NCI-H748 (cell line): Measurements from ENCODE around the gene DSTYK.
"Not testable (repeated sequence)": the region's sequence is repeated elsewhere in the genome, so short reads cannot be mapped to it uniquely, and the experiment has no call there.

ENCODE experiments used
- DNase-seq: peaks from one replicate; lab custom pipeline; 2025; ENCODE audit not compliant: unreplicated experiment; lab: John Stamatoyannopoulos, UW

DSTYK gene

GRCh38 chr1:205179842-205180241 is 31.7 kb downstream of the DSTYK start:
- no peak for DNase-seq

- no peak for DNase-seq
These were observed 38.7 kb downstream of the DSTYK start for GRCh38 chr1:205172729-205173366.

GRCh38 chr1:205171369-205171768 is 40.1 kb downstream of the DSTYK start:
- DNase-seq = no peak

- no peak for DNase-seq
These were observed 40.8 kb downstream of the DSTYK start for GRCh38 chr1:205170532-205171269.

GRCh38 chr1:205169248-205169647 is 42.3 kb downstream of the DSTYK start:
- DNase-seq = no peak

GRCh38 chr1:205168291-205168690 is 43.2 kb downstream of the DSTYK start:
- DNase-seq = no peak

- DNase-seq = no peak
These were observed 49.2 kb downstream of the DSTYK start for GRCh38 chr1:205162301-205162700.

- DNase-seq = no peak
These were observed 50.4 kb downstream of the DSTYK start for GRCh38 chr1:205161076-205161475.

- DNase-seq = no peak
These were observed 53.4 kb downstream of the DSTYK start for GRCh38 chr1:205158048-205158616.

- not testable (repeated sequence) for DNase-seq
These were observed 55.7 kb downstream of the DSTYK start for GRCh38 chr1:205155665-205156377.

GRCh38 chr1:205152505-205152904 is 59.0 kb downstream of the DSTYK start:
- no peak for DNase-seq

- no peak for DNase-seq
These were observed 60.7 kb downstream of the DSTYK start for GRCh38 chr1:205150651-205151428.

GRCh38 chr1:205147191-205147835 is 64.2 kb downstream of the DSTYK start:
- DNase-seq = no peak

- DNase-seq = no peak
These were observed 66.8 kb downstream of the DSTYK start for GRCh38 chr1:205144751-205145150.

- no peak for DNase-seq
These were observed 67.3 kb downstream of the DSTYK start for GRCh38 chr1:205144046-205144720.

- DNase-seq = no peak
These were observed 69.4 kb downstream of the DSTYK start for GRCh38 chr1:205142102-205142469.

- DNase-seq = peak; percentile 55
These were observed 70.0 kb downstream of the DSTYK start for GRCh38 chr1:205141236-205142101.

GRCh38 chr1:205140113-205140512 is 71.4 kb downstream of the DSTYK start:
- no peak for DNase-seq

- DNase-seq = no peak
These were observed 73.6 kb downstream of the DSTYK start for GRCh38 chr1:205137901-205138300.
